Mucosa of rectum (tissue), 2 donors: ENCODE results near the gene LATS1.

Experiments
- H3K27ac ChIP-seq, 2 donors: one replicate each; pipeline ENCODE4 v1.7.0; 2013; ENCODE audit warnings: inconsistent platforms in 2 of 2, low read depth in 2 of 2, low read length in 2 of 2
- H3K27me3 ChIP-seq, 2 donors: one replicate each; pipeline ENCODE4 v1.7.0; 2013; ENCODE audit warnings: low read length in 2 of 2; ENCODE audit not compliant: control insufficient read depth in 2 of 2, insufficient read depth in 2 of 2
- H3K36me3 ChIP-seq, 2 donors: one replicate each; pipeline ENCODE4 v1.7.0; 2013; ENCODE audit warnings: low read length in 2 of 2; ENCODE audit not compliant: control insufficient read depth in 2 of 2, insufficient read depth in 2 of 2
- H3K4me1 ChIP-seq, 2 donors: one replicate each; pipeline ENCODE4 v1.7.0; 2013; ENCODE audit warnings: low read length in 2 of 2, mild to moderate bottlenecking in 1 of 2; ENCODE audit not compliant: control insufficient read depth in 2 of 2, insufficient read depth in 2 of 2
- H3K4me3 ChIP-seq, 2 donors: one replicate each; pipeline ENCODE4 v1.7.0; 2013; ENCODE audit warnings: low read length in 2 of 2
- H3K9ac ChIP-seq, 2 donors: one replicate each; pipeline ENCODE4 v1.7.0; 2013; ENCODE audit warnings: low read length in 2 of 2, low read depth in 1 of 2, mild to moderate bottlenecking in 1 of 2
- H3K9me3 ChIP-seq, 2 donors: one replicate each; pipeline ENCODE4 v1.7.0; 2013; ENCODE audit warnings: low read length in 2 of 2; ENCODE audit not compliant: control insufficient read depth in 2 of 2
- donor health status: healthy.
- donor health status: Normal muscosa, but diverticular disease.

Gene LATS1

GRCh38 chr6:149728499-149729234 lies 10.8 kb upstream of the LATS1 start:
- H3K36me3 ChIP-seq = peaks cover 34 to 35% of the 10 kb centered on the region in 2 donors
- H3K27ac ChIP-seq = no peak overlapping the region
- no peaks in the 10 kb centered on the region for H3K27me3 ChIP-seq
- H3K4me1 ChIP-seq = no peaks in the 10 kb centered on the region
- no peaks in the 10 kb centered on the region for H3K9me3 ChIP-seq
- H3K9ac ChIP-seq = no peak overlapping the region
- no peak overlapping the region for H3K4me3 ChIP-seq

GRCh38 chr6:149727793-149728498 lies 10.0 kb upstream of the LATS1 start:
- H3K4me3 ChIP-seq = no peak overlapping the region

GRCh38 chr6:149725785-149726184 lies 7.9 kb upstream of the LATS1 start:
- Histone ChIP-seq H3K27me3 (no peaks in the 10 kb centered on the region), H3K4me3 (no peak overlapping the region), H3K9ac (no peak overlapping the region), H3K27ac (no peak overlapping the region), H3K36me3 (peaks cover 24 to 26% of the 10 kb centered on the region in 2 donors), H3K9me3 (no peaks in the 10 kb centered on the region), H3K4me1 (no peaks in the 10 kb centered on the region)

More at GRCh38 chr6:149727793-149728498, 10.0 kb upstream of the LATS1 start:
- no peak overlapping the region for H3K27ac ChIP-seq
- H3K4me1 ChIP-seq = no peaks in the 10 kb centered on the region
- H3K36me3 ChIP-seq = peaks cover 32% of the 10 kb centered on the region in 2 donors
- no peaks in the 10 kb centered on the region for H3K9me3 ChIP-seq
- no peak overlapping the region for H3K9ac ChIP-seq
- H3K27me3 ChIP-seq = no peaks in the 10 kb centered on the region

DNA sequence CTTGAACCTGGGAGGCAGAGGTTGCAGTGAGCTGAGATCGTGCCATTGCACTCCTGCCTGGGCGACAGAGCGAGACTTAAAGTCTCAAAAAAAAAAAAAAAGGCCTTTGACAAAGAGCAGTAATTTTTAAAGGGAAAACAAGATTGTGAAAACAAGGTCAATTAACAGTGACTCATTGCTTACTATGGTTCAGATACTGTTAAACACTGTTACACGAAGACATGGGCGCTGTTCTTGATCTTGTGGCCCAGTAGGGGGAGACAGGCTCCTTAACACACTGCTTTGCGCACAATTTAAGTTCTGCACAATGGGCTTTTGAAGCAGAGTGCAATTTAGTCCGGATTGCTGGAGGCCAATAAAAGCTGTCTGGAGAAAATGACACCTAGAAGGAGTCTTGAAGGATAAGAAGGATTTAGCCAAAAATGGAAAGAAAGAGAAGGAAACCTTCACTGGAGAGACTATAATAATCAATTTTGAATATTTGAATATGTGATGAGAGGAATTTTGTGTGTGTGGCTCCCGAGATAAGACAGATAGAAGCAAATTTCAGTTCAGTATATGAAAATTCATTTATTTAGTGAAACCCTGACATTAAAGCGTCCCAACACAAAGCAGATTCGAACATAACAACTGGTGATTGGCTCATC lies 6.0 kb upstream of the LATS1 start:
- no peaks in the 10 kb centered on the region for H3K4me1 ChIP-seq
- H3K27me3 ChIP-seq = no peaks in the 10 kb centered on the region
- no peak overlapping the region for H3K27ac ChIP-seq
- H3K4me3 ChIP-seq = no peak overlapping the region
- H3K36me3 ChIP-seq = peaks cover 9 to 14% of the 10 kb centered on the region in 2 donors
- no peaks in the 10 kb centered on the region for H3K9me3 ChIP-seq
- H3K9ac ChIP-seq = no peak overlapping the region

DNA sequence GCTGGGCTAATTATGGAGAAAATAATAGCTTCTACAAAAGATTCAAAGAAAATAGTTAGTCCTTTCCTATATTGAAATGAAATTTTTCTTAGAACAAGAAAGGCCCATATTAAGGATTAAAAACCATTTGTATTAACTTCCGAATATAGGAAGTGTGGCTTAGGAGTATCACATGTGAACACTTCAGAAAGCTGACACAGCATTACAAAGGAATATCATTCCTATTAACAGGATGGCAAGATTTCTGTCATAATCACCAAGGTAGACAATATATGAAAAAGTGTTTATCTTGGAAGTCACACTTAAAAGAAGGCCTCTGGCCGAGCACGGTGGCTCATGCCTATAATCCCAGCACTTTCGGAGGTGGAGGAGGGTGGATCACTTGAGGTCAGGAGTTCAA lies 5.4 kb upstream of the LATS1 start:
- Histone ChIP-seq H3K4me1 (peaks cover 3 to 5% of the 10 kb centered on the region in 2 donors), H3K27ac (no peak overlapping the region), H3K9ac (no peak overlapping the region), H3K36me3 (peaks cover 5 to 9% of the 10 kb centered on the region in 2 donors), H3K9me3 (no peaks in the 10 kb centered on the region), H3K27me3 (no peaks in the 10 kb centered on the region), H3K4me3 (no peak overlapping the region)

DNA sequence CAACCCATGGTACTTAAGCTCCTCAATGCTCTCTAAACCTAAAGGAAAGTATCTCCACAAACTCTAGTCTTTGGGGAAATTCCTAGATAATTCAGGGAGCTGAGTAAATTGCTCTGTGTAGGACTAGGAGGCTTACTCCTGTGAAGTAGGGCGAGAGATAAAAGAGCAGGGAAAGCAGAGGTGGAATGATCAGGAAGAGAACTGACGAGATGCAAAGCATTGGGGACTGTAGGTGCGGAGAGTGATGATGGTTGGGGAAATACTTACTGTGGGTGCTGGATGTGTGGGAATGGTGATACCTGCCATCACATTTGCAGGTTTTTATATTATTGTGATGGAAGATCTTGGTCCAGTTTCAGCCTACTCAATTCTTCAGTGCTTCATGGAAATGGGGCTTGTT lies 1.6 kb upstream of the LATS1 start:
- Histone ChIP-seq H3K27ac (no peak overlapping the region), H3K27me3 (no peaks in the 10 kb centered on the region), H3K9ac (no peak overlapping the region), H3K36me3 (no peaks in the 10 kb centered on the region), H3K4me1 (peaks cover 5 to 18% of the 10 kb centered on the region in 2 donors), H3K9me3 (no peaks in the 10 kb centered on the region), H3K4me3 (no peak overlapping the region)

- H3K4me3 ChIP-seq = peak overlapping the region; percentile 79 to 95
- no peaks in the 10 kb centered on the region for H3K9me3 ChIP-seq
- H3K27me3 ChIP-seq = no peaks in the 10 kb centered on the region
- peak overlapping the region; percentile 96 to 98 for H3K27ac ChIP-seq
- no peaks in the 10 kb centered on the region for H3K36me3 ChIP-seq
- peaks cover 5 to 18% of the 10 kb centered on the region in 2 donors for H3K4me1 ChIP-seq
- peak overlapping the region; percentile 94 to 97 for H3K9ac ChIP-seq
Observed at GRCh38 chr6:149717255-149717587, 680 bp downstream of the LATS1 start.

DNA sequence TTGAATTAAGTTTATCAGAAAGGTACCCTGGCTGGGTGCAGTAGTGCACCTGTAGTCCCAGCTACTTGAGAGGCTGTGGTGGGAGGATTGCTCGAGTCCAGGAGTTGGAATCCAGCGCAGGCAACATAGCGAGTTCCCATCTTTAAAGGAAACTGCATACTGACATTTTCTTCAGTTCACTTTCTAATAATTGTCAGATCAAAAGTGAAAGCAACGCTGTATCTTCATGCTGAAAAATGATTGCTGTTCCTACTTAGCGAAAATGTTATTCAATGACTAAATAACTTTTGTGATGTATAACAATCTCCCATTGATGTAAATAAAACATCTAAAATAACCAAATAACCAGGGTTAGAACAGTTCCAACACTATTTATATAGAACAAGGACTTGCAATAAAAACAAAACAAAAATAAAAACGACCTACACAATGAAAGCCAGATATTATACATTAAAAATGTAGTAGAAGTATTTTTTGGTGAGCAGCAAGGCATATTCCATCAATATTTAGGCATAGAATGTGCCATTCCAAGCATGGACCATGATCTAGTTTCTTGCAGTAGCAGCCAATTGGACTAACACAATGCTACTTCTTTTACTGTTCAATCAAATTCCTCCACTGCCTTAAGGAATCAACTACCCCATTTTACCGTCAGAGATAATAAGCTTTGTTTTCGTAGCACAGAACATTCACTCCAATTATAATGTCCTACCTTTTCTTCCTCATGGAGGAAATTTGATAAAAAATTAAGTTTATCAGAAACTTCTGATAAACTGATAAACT lies 1.5 kb downstream of the LATS1 start:
- no peaks in the 10 kb centered on the region for H3K36me3 ChIP-seq
- H3K27ac ChIP-seq = peak overlapping the region in 1 of 2 donors; percentile 96
- H3K4me1 ChIP-seq = peaks cover 8 to 18% of the 10 kb centered on the region in 2 donors
- no peaks in the 10 kb centered on the region for H3K9me3 ChIP-seq
- H3K4me3 ChIP-seq = peak overlapping the region; percentile 79 to 95
- H3K9ac ChIP-seq = peak overlapping the region in 1 of 2 donors; percentile 97
- no peaks in the 10 kb centered on the region for H3K27me3 ChIP-seq

DNA sequence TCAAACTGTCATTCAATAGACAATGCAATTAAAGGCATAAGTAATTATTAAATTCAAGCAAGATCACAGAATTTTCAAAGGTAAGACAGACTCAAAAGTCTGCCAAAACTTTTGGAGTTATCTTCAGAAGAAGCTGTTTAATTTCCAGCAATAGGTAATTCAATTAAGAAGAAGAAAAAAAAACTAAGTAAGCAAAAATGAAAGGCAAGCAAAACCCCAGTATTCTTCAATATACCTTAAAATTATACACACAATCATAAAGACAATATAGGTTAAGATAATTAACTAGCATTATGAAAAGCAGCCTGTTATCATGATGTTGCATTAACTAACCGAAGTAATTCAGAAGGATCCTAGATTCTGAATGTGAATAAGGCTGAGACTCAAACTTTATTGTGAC lies 3.5 kb downstream of the LATS1 start:
- peaks cover 8 to 18% of the 10 kb centered on the region in 2 donors for H3K4me1 ChIP-seq
- H3K9me3 ChIP-seq = no peaks in the 10 kb centered on the region
- H3K36me3 ChIP-seq = no peaks in the 10 kb centered on the region

More for the DNA sequence above, 3.5 kb downstream of the LATS1 start:
- Histone ChIP-seq H3K4me3 (no peak overlapping the region), H3K27ac (no peak overlapping the region), H3K9ac (no peak overlapping the region), H3K27me3 (no peaks in the 10 kb centered on the region)
